NCI-H1930 (cell line): ENCODE data around the gene ZACN.
"Not testable (repeated sequence)": the region's sequence is repeated elsewhere in the genome, so short reads cannot be mapped to it uniquely, and the experiment has no call there.

Source experiments
- DNase-seq, 2 experiments: peaks; one replicate each; lab custom pipeline; 2025; lab: John Stamatoyannopoulos, UW

The ZACN gene

DNA sequence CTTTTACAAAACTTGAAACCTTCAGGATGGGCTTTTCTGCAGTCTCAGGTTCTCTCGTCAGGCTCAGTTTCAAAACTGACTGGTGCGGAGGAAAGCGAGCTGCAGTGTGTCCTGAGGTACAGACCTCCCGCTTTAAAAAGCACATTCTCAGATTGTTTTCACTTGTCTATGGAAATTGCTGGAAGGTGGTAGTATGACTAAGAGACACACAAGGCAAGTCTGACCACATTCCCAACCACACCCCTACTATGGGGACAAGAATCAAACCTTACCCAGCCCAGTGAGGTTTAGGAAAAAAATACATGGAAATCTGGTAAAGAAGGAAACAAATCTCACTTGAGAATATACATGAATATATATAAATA lies 24.9 kb upstream of the ZACN start:
- no peak for DNase-seq

DNA sequence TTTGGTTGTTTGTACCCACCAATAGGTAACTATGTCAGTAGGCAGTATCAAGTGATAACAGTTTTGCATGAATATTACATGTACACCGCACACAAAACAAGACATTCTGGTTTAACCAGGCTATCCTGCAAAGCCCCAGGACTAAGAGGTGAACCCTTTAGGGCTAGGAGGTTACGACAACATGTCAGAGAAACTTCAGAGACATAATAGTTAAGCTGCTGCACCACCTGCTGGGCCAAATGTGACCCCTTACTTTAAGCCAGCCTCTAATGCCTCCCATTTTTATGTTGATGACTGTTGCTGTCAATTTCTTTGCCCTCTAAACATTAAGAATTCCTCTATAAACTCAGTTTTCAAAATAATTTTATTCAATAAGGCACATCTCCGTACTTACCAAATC lies 22.1 kb upstream of the ZACN start:
- no peak for DNase-seq

DNA sequence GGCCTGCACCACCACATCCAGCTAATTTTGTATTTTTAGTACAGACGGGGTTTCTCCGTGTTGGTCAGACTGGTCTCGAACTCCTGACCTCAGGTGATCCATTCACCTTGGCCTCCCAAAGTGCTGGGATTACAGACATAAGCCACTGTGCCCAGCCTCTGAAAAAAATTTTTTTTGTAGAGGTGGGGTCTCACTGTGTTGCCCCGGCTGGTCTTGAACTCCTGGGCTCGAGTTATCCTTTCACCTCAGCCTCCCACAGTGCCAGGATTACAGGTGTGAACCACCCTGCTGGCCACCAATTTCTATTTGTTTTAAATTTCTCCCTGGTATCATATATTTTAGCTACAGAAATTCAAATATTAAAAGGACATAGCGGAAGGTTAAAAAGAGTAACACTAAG lies 20.7 kb upstream of the ZACN start:
- DNase-seq = not testable (repeated sequence)

DNA sequence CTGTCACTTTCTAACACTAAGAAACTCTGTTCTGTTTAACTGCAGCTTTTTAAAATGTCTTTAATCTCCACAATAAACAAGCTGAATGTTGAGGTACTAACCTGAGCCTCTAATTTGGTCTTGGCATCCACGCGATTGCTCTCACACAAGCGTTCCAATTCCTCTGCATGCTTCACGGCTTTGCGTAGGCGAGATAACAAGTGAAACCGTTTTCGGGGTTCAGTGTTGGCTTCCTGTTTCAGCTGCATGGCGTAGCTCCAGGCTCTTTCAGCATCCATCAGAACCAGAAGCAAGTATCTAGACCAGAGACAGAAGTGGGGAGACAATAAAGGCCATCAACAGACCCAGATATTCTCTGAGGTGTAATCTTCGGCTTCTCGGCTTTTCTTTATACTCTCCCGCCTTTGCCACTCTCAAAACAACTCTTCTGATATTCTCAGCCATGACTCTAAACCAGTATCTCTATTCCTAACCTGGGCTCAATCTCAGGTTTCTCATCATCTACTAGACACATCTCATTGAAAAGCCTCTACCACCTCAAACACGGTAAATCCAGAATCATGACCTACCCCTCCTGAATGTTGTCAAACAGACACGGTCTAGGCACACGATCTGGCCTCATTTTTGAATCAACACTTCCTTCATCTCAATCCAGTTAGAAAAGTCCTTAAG lies 15.0 kb upstream of the ZACN start:
- no peak for DNase-seq

DNA sequence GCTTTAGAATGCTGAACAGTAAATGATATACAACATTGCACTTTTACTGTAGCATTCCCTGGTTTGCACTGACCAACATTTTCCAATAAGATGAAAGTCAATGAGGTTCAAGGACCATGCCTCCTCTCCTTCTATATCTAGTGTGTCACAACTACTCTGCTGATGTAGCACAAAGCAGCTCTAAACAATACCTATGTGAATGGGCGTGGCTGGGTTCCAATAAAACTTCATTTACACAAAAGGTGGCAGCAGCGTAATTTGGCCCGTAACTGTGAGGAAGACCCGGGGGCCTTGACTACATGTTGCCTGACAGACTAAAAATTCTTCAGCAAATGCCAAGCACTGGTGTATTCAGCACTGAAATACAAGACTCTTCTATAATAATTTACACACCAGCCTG lies 13.2 kb upstream of the ZACN start:
- no peak for DNase-seq

DNA sequence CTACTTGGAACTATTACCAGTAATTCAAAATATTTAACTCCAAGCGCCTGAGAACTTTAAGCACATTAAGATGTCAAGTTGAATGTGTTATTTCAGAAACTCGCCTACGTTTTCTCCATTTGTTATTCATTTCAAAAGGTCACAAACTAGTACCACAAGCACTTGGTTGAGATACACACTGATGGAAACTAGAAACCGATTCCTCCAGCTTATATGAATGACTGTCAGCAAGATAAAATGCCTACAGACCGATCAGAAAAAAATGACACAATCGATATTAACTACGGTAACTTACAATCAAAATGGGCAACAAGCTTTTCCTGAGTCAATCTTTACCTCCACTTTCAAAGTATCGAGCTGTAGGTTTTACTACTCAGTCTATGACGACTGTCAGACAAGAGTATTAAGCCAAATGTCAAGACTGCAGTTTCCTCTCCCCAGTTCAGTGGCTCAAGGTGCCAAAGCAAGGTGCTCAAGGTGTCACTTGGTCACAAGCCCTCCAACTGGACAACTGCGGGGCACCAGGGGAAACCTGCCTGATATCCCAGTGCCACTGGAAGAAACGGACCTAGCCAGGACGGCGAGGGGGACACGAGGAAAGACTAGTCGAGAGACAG lies 7.3 kb upstream of the ZACN start:
- no peak for DNase-seq

DNA sequence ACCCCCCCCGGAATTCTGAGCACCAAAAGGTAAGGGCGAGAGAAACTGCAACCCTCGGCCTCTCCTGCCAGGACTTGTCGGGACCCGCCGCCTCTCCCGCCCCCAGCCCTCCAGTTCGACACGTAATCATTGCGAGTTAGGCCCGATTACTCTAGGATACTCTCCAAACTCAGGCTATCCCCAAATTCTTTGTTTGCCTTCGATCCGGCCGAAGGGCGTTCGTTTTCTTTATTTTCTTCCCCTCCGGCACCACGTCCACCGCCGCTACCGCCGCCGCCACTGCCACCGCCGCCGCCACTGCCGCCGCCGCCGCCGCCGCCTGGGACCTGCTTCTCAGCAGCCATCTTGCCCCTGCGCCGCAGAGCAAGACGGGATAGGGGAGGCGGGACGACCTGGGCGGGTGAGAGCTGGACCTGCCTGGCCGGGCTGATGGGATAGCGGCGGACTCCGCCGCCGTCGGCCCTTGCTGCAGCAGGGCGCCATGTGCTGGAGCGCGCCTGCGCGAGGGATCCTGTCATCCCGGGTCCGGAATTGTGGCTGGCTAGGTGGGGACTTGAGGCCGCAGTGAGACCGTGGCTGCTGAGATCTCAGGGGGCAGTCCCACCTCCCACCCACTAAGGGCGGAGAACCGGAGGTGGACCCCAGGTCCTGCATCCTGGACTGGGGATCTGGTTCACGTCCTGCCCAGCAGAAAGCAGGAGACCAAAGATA lies 6.7 kb upstream of the ZACN start, which contains the start of gene SRP68:
TSS of gene SRP68 (minus strand) at position 370 of the 711 bp plus-strand sequence. CDS start at position 344, 26 bp downstream.
- peak; percentile 92 to 94 for DNase-seq

DNA sequence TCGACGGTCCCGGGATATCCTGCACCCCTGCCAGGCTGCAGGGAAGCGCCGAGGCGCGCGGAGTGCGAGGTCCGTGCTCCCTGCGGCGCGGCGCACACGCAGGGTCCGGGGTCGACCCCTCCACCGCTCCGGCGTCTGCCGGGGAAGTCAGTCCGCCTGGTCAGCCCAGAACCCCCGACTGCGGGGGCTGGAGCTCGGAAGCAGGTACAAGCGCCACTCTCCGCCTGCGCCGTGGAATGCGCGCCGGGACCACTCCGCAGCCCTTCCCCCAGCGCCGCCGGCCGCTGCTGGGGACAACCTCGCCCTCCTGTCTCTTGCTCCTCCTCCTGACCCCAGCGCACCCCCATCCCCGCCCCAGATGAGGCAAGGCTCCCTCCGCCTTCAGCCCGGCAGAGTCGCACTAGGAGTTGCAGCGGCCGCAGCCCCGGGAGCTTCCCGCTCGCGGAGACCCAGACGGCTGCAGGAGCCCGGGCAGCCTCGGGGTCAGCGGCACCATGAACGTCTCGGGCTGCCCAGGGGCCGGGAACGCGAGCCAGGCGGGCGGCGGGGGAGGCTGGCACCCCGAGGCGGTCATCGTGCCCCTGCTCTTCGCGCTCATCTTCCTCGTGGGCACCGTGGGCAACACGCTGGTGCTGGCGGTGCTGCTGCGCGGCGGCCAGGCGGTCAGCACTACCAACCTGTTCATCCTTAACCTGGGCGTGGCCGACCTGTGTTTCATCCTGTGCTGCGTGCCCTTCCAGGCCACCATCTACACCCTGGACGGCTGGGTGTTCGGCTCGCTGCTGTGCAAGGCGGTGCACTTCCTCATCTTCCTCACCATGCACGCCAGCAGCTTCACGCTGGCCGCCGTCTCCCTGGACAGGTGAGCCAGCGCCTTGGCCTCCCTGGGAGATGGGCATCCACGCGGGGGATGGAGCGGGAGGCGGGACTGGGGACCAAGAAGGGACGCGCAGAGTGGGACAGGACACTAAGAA lies 4.3 kb upstream of the ZACN start, which contains the start of gene GALR2:
TSS of gene GALR2 (plus strand) at position 392 of the 974 bp plus-strand sequence. CDS start at position 495, 103 bp downstream.
- DNase-seq = no peak

DNA sequence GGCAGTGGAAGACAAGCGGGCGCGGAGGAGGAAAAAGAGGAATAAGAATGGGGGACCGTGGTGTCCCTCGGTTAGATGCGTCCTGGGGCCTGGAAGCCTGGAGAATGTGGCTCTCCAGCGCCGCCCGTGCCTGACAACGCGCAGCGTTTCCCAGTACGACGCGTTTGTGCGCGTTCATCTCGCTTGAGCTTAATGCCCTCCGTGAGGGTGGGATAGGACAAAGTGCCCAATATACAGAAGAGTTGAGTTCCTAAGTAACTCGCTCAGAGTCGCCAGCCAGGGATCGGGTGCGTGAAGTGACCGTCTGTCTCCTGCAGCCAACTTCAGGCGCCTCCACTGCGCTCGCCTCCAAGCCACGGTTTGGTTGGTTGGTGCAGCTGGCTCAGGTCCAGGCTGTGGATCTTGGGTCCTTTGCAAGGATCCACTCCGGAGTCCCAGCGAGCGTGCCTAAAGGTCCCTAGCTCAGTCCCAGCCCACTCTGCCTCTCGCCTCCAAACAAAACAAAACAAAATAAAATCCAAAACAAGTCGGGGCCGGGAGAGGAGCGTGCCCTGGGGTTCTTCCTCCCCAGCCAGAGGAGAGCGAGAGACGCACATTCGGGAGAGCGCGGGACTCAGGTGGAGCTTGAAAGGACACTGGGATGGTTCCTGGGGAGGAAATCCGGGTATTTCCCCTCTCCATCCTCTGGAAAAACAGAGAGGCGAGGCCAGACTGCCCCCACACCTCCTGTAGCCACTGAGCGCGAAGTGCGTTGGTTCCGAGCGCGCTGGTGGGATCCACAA lies 3.4 kb upstream of the ZACN start:
- DNase-seq = peak in 1 of 2 experiments; percentile 24

DNA sequence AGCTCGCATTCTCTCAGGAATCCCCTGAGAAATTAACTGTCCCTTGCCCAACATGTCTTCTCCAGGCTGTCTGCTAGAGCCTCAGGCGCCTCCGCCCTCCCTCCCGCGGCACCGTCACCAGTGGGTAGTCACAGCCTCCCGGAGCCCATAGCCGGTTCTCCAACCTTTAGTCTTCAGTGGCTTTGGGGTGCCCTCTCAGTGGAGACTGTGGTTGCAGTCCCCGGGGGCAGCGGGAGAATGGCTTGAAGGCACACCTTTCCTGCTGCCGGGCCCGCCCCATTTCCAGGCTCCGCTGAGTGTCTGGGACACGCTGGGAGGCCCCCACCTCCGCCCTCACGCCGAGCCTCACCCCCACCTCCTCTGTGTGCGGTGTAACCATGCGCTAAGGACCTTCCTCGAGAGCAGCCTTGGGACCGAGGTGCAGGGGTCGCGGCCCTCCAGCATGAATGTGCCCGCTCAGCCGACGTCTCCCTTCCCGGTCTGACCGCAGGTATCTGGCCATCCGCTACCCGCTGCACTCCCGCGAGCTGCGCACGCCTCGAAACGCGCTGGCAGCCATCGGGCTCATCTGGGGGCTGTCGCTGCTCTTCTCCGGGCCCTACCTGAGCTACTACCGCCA lies 2.7 kb upstream of the ZACN start:
- DNase-seq = no peak

DNA sequence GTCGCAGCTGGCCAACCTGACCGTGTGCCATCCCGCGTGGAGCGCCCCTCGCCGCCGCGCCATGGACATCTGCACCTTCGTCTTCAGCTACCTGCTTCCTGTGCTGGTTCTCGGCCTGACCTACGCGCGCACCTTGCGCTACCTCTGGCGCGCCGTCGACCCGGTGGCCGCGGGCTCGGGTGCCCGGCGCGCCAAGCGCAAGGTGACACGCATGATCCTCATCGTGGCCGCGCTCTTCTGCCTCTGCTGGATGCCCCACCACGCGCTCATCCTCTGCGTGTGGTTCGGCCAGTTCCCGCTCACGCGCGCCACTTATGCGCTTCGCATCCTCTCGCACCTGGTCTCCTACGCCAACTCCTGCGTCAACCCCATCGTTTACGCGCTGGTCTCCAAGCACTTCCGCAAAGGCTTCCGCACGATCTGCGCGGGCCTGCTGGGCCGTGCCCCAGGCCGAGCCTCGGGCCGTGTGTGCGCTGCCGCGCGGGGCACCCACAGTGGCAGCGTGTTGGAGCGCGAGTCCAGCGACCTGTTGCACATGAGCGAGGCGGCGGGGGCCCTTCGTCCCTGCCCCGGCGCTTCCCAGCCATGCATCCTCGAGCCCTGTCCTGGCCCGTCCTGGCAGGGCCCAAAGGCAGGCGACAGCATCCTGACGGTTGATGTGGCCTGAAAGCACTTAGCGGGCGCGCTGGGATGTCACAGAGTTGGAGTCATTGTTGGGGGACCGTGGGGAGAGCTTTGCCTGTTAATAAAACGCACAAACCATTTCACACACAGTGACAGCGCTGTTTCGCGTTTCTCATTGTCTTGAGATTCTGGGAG lies 2.0 kb upstream of the ZACN start:
- no peak for DNase-seq

DNA sequence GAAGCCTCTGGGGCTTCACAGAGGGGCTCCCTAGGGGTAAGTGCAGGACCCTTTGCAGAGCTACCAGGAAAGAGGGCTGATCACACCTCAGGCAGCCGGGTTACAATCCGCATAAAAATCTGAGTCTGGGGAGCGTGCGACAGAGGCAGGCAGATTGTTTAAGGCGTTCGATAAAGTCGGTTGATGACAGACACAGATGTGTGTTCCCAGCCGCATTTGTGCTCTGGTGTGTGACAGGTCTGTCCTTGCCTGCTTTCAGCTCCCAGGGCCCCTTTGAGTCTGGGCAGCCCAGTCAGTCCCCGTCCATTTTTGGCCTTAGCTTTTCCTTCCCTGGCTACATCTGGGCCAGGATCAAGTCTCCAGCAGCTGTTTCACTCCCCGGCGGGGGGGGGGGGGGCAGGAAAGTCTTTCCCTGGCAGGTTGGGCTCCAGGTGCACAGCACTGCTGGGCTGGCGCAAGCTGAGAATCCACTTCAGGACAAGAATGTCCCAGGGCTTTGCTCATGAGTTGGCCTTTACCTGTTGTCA lies 1.3 kb upstream of the ZACN start:
- no peak for DNase-seq

DNA sequence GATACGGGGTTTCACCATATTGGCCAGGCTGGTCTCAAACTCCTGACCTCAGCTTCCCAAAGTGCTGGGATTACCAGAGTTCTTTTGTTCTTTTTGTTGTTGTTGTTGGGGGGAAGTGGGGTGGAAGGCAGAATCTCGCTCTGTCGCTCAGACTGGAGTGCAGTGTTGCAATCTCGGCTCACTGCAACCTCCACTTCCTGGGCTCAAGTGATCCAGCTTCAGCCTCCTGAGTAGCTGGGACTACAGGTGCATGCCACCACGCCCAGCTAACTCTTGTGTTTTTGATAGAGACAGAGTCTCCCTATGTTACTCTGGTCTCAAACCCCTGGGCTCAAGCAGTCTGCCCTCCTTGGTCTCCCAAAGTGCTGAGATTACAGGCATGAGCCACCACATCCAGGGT lies 612 bp upstream of the ZACN start:
- DNase-seq = not testable (repeated sequence)

DNA sequence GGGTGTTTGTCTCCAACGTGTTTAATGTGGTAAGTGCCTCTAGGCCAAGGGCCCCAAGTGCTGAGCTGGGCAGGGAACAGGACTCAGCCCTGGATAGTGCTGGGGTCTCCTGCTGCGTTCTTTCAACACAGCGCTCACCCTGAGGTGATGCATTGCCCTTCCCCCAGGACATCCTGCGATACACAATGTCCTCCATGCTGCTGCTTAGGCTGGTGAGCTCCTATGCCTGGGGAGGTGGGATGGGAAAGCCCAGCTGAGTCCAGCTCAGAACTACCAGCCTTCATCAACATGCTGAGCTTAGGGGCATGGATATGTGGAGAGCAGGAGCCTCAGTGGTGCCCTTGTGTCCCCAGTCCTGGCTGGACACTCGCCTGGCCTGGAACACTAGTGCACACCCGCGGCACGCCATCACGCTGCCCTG lies 563 bp downstream of the ZACN start:
- no peak for DNase-seq

DNA sequence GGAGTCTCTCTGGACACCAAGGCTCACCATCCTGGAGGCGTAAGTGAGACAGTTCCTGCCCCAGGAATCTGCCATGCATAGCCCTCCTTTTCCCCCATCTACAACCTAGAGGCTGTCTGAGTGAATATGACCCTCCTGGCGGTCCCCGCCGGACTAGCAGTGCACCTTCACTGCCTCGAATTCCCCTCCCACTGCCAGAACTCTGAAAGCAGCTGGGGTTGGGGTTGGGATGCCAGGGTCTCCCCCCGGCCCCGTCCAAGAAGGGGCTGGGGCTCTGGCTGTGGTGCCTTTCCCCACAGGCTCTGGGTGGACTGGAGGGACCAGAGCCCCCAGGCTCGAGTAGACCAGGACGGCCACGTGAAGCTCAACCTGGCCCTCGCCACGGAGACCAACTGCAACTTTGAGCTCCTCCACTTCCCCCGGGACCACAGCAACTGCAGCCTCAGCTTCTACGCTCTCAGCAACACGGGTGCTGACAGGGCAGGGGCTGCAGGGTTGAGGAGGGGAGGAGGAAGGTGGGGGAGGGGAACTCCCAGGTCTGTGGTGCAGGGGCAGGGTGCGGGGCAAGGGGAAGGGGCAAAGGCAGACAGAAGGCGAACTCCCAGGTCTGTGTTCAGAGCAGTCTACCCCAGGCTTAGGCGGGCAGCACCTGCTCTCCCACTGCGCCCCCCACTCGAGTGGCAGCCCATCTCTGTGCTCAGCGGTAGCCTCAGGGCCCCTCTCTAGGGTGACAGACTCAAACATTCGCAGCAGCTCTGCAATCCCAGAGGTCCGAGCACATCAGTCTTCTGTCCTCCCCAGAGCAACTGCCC lies 1.2 kb downstream of the ZACN start:
- no peak for DNase-seq

DNA sequence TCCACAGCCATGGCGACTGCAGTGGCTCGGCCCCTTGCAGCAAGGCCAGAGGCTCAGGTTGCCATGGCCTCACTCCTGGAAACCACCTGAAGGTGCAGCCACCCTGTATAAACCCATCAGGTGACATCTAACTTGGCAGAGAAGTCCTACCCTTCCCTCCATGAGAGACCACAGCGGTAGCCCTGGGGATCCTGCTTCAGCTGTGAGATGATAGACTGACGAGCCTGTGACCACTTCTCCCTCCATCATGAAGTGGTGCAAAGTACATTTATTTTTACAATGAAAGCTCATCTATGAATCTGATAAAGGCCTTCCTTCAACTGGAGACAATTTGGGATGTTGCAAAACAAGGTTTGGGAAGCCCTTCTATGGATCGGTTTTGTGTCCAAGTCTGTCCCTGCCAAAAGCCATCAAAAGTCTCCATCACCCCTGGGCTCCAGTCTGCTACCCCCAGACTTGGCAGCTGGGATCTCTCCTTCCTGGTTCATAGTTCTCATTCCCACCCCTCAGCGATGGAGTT lies 1.8 kb downstream of the ZACN start:
- DNase-seq = no peak

DNA sequence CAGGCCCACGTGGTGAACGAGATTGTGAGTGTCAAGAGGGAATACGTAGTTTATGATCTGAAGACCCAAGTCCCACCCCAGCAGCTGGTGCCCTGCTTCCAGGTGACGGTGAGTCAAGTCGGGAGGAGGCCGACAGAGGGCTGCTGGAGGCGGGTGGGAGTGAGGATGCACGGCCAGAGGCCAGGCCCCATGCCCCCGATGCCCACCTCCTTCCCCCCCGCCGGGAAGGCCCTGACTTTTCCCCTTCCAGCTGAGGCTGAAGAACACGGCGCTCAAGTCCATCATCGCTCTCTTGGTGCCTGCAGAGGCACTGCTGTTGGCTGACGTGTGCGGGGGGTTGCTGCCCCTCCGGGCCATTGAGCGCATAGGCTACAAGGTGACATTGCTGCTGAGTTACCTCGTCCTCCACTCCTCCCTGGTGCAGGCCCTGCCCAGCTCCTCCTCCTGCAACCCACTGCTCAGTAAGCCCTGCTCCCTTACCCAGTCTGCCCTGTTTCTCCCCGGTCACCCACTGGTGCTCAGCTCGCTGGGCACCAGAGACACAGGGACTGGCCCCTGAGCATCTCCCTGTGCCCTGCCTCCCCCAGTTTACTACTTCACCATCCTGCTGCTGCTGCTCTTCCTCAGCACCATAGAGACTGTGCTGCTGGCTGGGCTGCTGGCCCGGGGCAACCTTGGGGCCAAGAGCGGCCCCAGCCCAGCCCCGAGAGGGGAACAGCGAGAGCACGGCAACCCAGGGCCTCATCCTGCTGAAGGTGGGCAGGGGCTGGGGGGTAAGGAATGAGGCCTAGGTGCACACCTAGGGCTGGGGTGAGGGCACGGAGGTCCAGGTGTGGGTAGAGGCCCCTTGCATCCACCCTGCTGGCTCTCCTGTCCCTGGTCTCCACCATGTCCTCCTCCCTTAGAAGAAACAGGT lies 2.6 kb downstream of the ZACN start:
- DNase-seq = no peak
